ENCODE data around the gene ELP4. TPM values are rescaled to one million over a fixed set of nuclear protein-coding genes. Genes with fewer than 3 reads are reported as not detected.

ELP4 gene
- total and polyA plus RNA-seq, 9 of the 15 experiments (the other 6 are each of a cell fraction or from before 2014, with no cell fraction given), result 24.1 to 60.3 (median 38.7) TPM

DNA sequence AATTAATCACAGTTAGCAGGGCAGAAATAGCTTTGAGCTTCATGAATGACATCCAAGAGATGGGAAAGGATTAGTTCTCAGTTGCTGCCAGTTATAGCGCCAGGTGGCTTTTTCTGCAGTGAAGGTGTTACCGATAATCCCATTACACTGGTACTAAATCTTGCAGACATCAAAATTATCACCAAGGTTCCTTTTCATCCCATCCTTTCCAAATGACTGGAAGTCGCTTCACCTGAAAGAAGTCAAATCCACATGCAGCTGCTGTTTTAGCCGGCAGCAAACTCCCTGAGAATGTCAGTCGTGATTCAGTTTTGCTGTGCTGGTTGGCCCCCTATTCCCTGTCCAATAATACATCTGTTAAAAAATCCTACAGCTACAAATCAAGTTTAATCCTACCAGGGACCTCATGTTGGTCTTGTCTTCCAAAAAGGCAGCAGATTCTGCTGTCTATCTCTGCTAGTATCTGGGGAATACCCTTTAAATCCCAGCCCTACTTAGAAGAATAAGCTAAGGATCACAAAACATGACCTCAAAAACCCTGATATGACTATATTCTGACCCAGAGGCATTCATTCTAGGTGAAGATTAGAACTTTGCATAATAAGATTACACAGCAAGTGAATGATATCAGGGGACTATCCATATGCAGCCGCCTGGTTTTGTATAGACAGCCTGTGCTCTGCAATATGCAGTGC, 31.9 kb upstream of the ELP4 start:
- FAIRE-seq (no peak), DNase-seq (ENCODE audit: extremely low read depth in 1 of 4, low spot score in 3 of 4) (no peak), ATAC-seq (no peak)
- no TSS peak for BruUV-seq (replicated peaks)
- 82% methylated on average over 6 of the region's 6 CpGs for WGBS (ENCODE audit: insufficient coverage, low coverage, missing lambda C conversion rate)
- in situ Hi-C loops (cut with MboI), result no loop called here
- no peak overlapping the region for H3K4me2 ChIP-seq (ENCODE audit: insufficient read depth, low read length)
- no peaks in the 10 kb centered on the region for H3K27me3 ChIP-seq (ENCODE audit: control insufficient read depth in 2 of 2, insufficient read depth in 2 of 2, low read length in 2 of 2)
- no peak overlapping the region for H3K4me3 ChIP-seq
- H3K79me2 ChIP-seq (ENCODE audit: control insufficient read depth, insufficient read depth, low read length), result peaks cover 68% of the 10 kb centered on the region
- H3K9me1 ChIP-seq (ENCODE audit: control insufficient read depth, insufficient read depth, low read length), result no peaks in the 10 kb centered on the region
- H2AFZ ChIP-seq (ENCODE audit: low read depth, low read length), result no peak overlapping the region
- H3K9me3 ChIP-seq (replicated peaks; ENCODE audit: control insufficient read depth, insufficient read depth, low read depth, low read length), result no peaks in the 10 kb centered on the region
- H3K27ac ChIP-seq (ENCODE audit: extremely low read depth, low read depth, low read length), result no peak overlapping the region
- no peak overlapping the region for H3K9ac ChIP-seq (ENCODE audit: insufficient read depth in 1 of 2, low read depth in 2 of 2, low read length in 2 of 2)
- intact Hi-C loops (cut with micrococcal nuclease), result no loop called here
- peaks cover 5% of the 10 kb centered on the region for H3K36me3 ChIP-seq (ENCODE audit: control insufficient read depth, insufficient read depth, low read length)
- CTCF ChIA-PET (ENCODE audit: low intra/inter-chr PET ratio), result no interaction called here
- H4K20me1 ChIP-seq (replicated peaks; ENCODE audit: control insufficient read depth, insufficient read depth, low read length), result no peaks in the 10 kb centered on the region
- no peaks in the 10 kb centered on the region for H3K4me1 ChIP-seq (replicated peaks in 1 of 2; ENCODE audit: control insufficient read depth in 2 of 2, insufficient read depth in 2 of 2, low read length in 2 of 2)
- POLR2A ChIA-PET, result interaction anchor here (0.6 to 0.9 kb wide), 4 partner anchors 17 to 414 kb away, joined by 3 read pairs; no protein-coding TSS in a partner anchor
- TF ChIP-seq ZNF76 (CRISPR knock-in tag; IDR thresholded peaks at IDR 0.05; ENCODE audit: borderline replicate concordance) (no peak), ZNF639 (CRISPR knock-in tag; conservative IDR thresholded peaks at IDR 0.05 in 1 of 2, IDR thresholded peaks at IDR 0.05 in 1 of 2) (no peak), RBM14 (IDR thresholded peaks at IDR 0.05; ENCODE audit: borderline replicate concordance, insufficient read depth, low read depth, low read length) (no peak), TOE1 (IDR thresholded peaks at IDR 0.05; ENCODE audit: borderline replicate concordance) (no peak), TOE1 (CRISPR knock-in tag; IDR thresholded peaks at IDR 0.05; ENCODE audit: borderline replicate concordance, low read depth) (no peak), KDM4B (IDR thresholded peaks at IDR 0.05; ENCODE audit: borderline replicate concordance in 2 of 2, low read depth in 1 of 2) (no peak), ZNF668 (CRISPR knock-in tag; IDR thresholded peaks at IDR 0.05) (no peak), LARP7 (IDR thresholded peaks at IDR 0.05) (no peak), TRIM28 (IDR thresholded peaks at IDR 0.05) (no peak), ZNF41 (CRISPR knock-in tag; conservative IDR thresholded peaks at IDR 0.05) (no peak), ILF3 (IDR thresholded peaks at IDR 0.05; ENCODE audit: borderline replicate concordance) (no peak), TFAM (CRISPR knock-in tag; conservative IDR thresholded peaks at IDR 0.05) (no peak), ZBTB7A (IDR thresholded peaks at IDR 0.05; ENCODE audit: borderline replicate concordance, control insufficient read depth, low read depth, low read length) (no peak), PCBP1 (IDR thresholded peaks at IDR 0.05; ENCODE audit: low read depth, low read length, poor library complexity, severe bottlenecking) (no peak)
- TF ChIP-seq, protein P1, sequence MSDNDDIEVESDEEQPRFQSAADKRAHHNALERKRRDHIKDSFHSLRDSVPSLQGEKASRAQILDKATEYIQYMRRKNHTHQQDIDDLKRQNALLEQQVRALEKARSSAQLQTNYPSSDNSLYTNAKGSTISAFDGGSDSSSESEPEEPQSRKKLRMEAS (CRISPR knock-in tag; IDR thresholded peaks at IDR 0.05), result no peak
- TF ChIP-seq, protein P2, sequence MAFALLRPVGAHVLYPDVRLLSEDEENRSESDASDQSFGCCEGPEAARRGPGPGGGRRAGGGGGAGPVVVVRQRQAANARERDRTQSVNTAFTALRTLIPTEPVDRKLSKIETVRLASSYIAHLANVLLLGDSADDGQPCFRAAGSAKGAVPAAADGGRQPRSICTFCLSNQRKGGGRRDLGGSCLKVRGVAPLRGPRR (CRISPR knock-in tag; IDR thresholded peaks at IDR 0.05), result no peak
- TF ChIP-seq, protein P3, sequence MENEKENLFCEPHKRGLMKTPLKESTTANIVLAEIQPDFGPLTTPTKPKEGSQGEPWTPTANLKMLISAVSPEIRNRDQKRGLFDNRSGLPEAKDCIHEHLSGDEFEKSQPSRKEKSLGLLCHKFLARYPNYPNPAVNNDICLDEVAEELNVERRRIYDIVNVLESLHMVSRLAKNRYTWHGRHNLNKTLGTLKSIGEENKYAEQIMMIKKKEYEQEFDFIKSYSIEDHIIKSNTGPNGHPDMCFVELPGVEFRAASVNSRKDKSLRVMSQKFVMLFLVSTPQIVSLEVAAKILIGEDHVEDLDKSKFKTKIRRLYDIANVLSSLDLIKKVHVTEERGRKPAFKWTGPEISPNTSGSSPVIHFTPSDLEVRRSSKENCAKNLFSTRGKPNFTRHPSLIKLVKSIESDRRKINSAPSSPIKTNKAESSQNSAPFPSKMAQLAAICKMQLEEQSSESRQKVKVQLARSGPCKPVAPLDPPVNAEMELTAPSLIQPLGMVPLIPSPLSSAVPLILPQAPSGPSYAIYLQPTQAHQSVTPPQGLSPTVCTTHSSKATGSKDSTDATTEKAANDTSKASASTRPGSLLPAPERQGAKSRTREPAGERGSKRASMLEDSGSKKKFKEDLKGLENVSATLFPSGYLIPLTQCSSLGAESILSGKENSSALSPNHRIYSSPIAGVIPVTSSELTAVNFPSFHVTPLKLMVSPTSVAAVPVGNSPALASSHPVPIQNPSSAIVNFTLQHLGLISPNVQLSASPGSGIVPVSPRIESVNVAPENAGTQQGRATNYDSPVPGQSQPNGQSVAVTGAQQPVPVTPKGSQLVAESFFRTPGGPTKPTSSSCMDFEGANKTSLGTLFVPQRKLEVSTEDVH (IDR thresholded peaks at IDR 0.05; ENCODE audit: low read depth, partially characterized antibody), result no peak

Measured in K562 (cell line).